Lower leg skin (tissue), 3 donors: ENCODE data around the gene WDR3.

ENCODE experiments used
- POLR2A ChIP-seq, 2 donors: fragments of 450-650 bp; IDR thresholded peaks; one replicate each; pipeline ENCODE4 v1.6.1; 2016 to 2017; ENCODE audit warnings: antibody characterized with exemption in 2 of 2, mild to moderate bottlenecking in 1 of 2, moderate library complexity in 1 of 2
- TF ChIP-seq, protein P1 (sequence below), 3 donors: fragments of 450-650 bp; IDR thresholded peaks; one replicate each; pipeline ENCODE4 v1.5.1; 2016; ENCODE audit warnings: antibody characterized with exemption in 3 of 3, mild to moderate bottlenecking in 3 of 3, moderate library complexity in 2 of 3

DNA sequence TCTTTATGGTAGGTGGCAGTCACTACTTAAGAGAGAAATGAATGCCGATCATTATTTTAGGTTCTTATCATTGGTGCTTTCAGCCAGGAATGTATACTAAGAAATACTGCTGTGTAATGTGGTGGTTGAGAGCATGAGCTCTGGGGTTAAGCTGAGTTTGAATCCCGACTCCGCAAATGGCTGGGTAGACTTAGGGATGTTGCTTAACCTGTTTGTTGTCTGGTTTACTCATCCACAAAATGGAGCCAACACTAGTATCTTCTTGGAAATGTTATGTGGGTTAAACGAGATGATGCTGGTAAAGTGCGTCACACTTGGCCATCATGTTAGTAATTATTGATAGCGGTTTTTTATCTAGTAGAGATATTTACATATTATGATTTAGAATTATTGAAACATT lies 83.8 kb downstream of the WDR3 start:
- TF ChIP-seq, protein P1, sequence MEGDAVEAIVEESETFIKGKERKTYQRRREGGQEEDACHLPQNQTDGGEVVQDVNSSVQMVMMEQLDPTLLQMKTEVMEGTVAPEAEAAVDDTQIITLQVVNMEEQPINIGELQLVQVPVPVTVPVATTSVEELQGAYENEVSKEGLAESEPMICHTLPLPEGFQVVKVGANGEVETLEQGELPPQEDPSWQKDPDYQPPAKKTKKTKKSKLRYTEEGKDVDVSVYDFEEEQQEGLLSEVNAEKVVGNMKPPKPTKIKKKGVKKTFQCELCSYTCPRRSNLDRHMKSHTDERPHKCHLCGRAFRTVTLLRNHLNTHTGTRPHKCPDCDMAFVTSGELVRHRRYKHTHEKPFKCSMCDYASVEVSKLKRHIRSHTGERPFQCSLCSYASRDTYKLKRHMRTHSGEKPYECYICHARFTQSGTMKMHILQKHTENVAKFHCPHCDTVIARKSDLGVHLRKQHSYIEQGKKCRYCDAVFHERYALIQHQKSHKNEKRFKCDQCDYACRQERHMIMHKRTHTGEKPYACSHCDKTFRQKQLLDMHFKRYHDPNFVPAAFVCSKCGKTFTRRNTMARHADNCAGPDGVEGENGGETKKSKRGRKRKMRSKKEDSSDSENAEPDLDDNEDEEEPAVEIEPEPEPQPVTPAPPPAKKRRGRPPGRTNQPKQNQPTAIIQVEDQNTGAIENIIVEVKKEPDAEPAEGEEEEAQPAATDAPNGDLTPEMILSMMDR (IDR thresholded peaks at IDR 0.05): no peak
- TF ChIP-seq POLR2A (IDR thresholded peaks at IDR 0.05): no peak
